SK-N-SH treated with all-trans-retinoic acid at 6 μM for 48 hours (cell line): ENCODE data around the gene RADIL.
"Not testable (repeated sequence)": the region's sequence is repeated elsewhere in the genome, so short reads cannot be mapped to it uniquely, and the experiment has no call there.

Source experiments
- ATAC-seq: fragments of 200-7000 bp; cut with Tn5 transposase; 3 replicates; pipeline ENCODE4 v1.9.1; 2020; ENCODE audit warnings: mild to moderate bottlenecking, moderate library complexity
- ARNTL ChIP-seq: fragments of 450-650 bp; formaldehyde crosslinking; IDR thresholded peaks from 2 replicates; pipeline ENCODE4 v1.5.0; 2020; ENCODE audit warnings: low read depth, mild to moderate bottlenecking, moderate library complexity, borderline replicate concordance
- CREB5 ChIP-seq: fragments of 250-450 bp; sonication (Bioruptor Pico); IDR thresholded peaks from 2 replicates; pipeline ENCODE4 v1.5.1; 2020; ENCODE audit warnings: low read depth, mild to moderate bottlenecking, moderate library complexity
- CSDC2 ChIP-seq: fragments of 250-450 bp; sonication (Bioruptor Pico); IDR thresholded peaks from 2 replicates; pipeline ENCODE4 v1.5.0; 2020; ENCODE audit warnings: mild to moderate bottlenecking, moderate library complexity
- ESRRG ChIP-seq: fragments of 250-450 bp; sonication (Bioruptor Pico); IDR thresholded peaks from 2 replicates; pipeline ENCODE4 v1.6.1; 2021; ENCODE audit warnings: mild to moderate bottlenecking
- GLIS3 ChIP-seq: fragments of 250-450 bp; sonication (Bioruptor Pico); IDR thresholded peaks from 2 replicates; pipeline ENCODE4 v1.5.0; 2020; ENCODE audit warnings: mild to moderate bottlenecking, moderate library complexity
- ISL1 ChIP-seq: fragments of 250-450 bp; sonication (Bioruptor Pico); IDR thresholded peaks from 2 replicates; pipeline ENCODE4 v2.1.2; 2022; ENCODE audit warnings: mild to moderate bottlenecking, moderate library complexity
- OSR1 ChIP-seq: fragments of 250-450 bp; sonication (Bioruptor Pico); IDR thresholded peaks from 2 replicates; pipeline ENCODE4 v1.8.0; 2022; ENCODE audit warnings: moderate library complexity, mild to moderate bottlenecking, inconsistent platforms
- PATZ1 ChIP-seq: fragments of 250-450 bp; sonication (Bioruptor Pico); IDR thresholded peaks from 2 replicates; pipeline ENCODE4 v1.8.0; 2020; ENCODE audit warnings: mild to moderate bottlenecking, moderate library complexity, borderline replicate concordance
- PPARA ChIP-seq: fragments of 250-450 bp; sonication (Bioruptor Pico); IDR thresholded peaks from 2 replicates; pipeline ENCODE4 v1.5.0; 2020; ENCODE audit warnings: mild to moderate bottlenecking, borderline replicate concordance
- RARB ChIP-seq: fragments of 250-450 bp; sonication (Bioruptor Pico); IDR thresholded peaks from 2 replicates; pipeline ENCODE4 v1.8.0; 2021; ENCODE audit warnings: mild to moderate bottlenecking, moderate library complexity
- SNAI2 ChIP-seq: fragments of 250-450 bp; sonication (Bioruptor Pico); IDR thresholded peaks from 2 replicates; pipeline ENCODE4 v1.5.0; 2020; ENCODE audit warnings: mild to moderate bottlenecking, moderate library complexity
- TCF4 ChIP-seq: fragments of 250-450 bp; sonication (Bioruptor Pico); IDR thresholded peaks from 2 replicates; pipeline ENCODE4 v1.8.0; 2021; ENCODE audit warnings: mild to moderate bottlenecking, moderate library complexity, borderline replicate concordance
- ZC3H10 ChIP-seq: fragments of 250-450 bp; sonication (Bioruptor Pico); IDR thresholded peaks from 2 replicates; pipeline ENCODE4 v1.5.1; 2021; ENCODE audit warnings: mild to moderate bottlenecking, moderate library complexity
- ZFP3 ChIP-seq: fragments of 250-450 bp; sonication (Bioruptor Pico); IDR thresholded peaks from 2 replicates; pipeline ENCODE4 v1.5.0; 2020; ENCODE audit warnings: mild to moderate bottlenecking, moderate library complexity
- ZFP30 ChIP-seq: fragments of 450-650 bp; formaldehyde crosslinking; IDR thresholded peaks from 2 replicates; pipeline ENCODE4 v1.5.0; 2022; ENCODE audit warnings: mild to moderate bottlenecking, moderate library complexity
- ZNF565 ChIP-seq: fragments of 450-650 bp; formaldehyde crosslinking; conservative IDR thresholded peaks from 2 replicates; pipeline ENCODE4 v1.5.0; 2020; ENCODE audit warnings: low read depth, mild to moderate bottlenecking, moderate library complexity
- ZNF70 ChIP-seq: fragments of 450-650 bp; formaldehyde crosslinking; IDR thresholded peaks from 2 replicates; pipeline ENCODE4 v1.5.0; 2020; ENCODE audit warnings: mild to moderate bottlenecking, moderate library complexity
- ZNF8 ChIP-seq: fragments of 450-650 bp; formaldehyde crosslinking; IDR thresholded peaks from 2 replicates; pipeline ENCODE4 v1.5.0; 2020; ENCODE audit warnings: mild to moderate bottlenecking, moderate library complexity
- TF ChIP-seq, protein P1 (sequence below): fragments of 250-450 bp; sonication (Bioruptor Pico); IDR thresholded peaks from 2 replicates; pipeline ENCODE4 v1.5.0; 2020; ENCODE audit warnings: mild to moderate bottlenecking, moderate library complexity
- TF ChIP-seq, protein P2 (sequence below): fragments of 250-450 bp; sonication (Bioruptor Pico); IDR thresholded peaks from 2 replicates; pipeline ENCODE4 v1.8.0; 2021; ENCODE audit warnings: low read depth, mild to moderate bottlenecking, moderate library complexity, borderline replicate concordance

The RADIL gene

GRCh38 chr7:4803397-4804241, 79.9 kb downstream of the RADIL start:
- no peak for ATAC-seq
- no peak for TF ChIP-seq RARB (CRISPR knock-in tag)
- TF ChIP-seq OSR1 = no peak
- no peak for TF ChIP-seq ESRRG (CRISPR knock-in tag)
- no peak for TF ChIP-seq ARNTL (CRISPR knock-in tag)
- TF ChIP-seq, protein P1, sequence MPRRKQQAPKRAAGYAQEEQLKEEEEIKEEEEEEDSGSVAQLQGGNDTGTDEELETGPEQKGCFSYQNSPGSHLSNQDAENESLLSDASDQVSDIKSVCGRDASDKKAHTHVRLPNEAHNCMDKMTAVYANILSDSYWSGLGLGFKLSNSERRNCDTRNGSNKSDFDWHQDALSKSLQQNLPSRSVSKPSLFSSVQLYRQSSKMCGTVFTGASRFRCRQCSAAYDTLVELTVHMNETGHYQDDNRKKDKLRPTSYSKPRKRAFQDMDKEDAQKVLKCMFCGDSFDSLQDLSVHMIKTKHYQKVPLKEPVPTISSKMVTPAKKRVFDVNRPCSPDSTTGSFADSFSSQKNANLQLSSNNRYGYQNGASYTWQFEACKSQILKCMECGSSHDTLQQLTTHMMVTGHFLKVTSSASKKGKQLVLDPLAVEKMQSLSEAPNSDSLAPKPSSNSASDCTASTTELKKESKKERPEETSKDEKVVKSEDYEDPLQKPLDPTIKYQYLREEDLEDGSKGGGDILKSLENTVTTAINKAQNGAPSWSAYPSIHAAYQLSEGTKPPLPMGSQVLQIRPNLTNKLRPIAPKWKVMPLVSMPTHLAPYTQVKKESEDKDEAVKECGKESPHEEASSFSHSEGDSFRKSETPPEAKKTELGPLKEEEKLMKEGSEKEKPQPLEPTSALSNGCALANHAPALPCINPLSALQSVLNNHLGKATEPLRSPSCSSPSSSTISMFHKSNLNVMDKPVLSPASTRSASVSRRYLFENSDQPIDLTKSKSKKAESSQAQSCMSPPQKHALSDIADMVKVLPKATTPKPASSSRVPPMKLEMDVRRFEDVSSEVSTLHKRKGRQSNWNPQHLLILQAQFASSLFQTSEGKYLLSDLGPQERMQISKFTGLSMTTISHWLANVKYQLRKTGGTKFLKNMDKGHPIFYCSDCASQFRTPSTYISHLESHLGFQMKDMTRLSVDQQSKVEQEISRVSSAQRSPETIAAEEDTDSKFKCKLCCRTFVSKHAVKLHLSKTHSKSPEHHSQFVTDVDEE = no peak
- no peak for TF ChIP-seq ZFP3
- no peak for TF ChIP-seq ZFP30 (CRISPR knock-in tag)
- TF ChIP-seq TCF4 = no peak
- no peak for TF ChIP-seq GLIS3 (CRISPR knock-in tag)
- TF ChIP-seq, protein P2, sequence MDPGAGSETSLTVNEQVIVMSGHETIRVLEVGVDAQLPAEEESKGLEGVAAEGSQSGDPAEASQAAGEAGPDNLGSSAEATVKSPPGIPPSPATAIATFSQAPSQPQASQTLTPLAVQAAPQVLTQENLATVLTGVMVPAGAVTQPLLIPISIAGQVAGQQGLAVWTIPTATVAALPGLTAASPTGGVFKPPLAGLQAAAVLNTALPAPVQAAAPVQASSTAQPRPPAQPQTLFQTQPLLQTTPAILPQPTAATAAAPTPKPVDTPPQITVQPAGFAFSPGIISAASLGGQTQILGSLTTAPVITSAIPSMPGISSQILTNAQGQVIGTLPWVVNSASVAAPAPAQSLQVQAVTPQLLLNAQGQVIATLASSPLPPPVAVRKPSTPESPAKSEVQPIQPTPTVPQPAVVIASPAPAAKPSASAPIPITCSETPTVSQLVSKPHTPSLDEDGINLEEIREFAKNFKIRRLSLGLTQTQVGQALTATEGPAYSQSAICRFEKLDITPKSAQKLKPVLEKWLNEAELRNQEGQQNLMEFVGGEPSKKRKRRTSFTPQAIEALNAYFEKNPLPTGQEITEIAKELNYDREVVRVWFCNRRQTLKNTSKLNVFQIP (CRISPR knock-in tag) = no peak
- no peak for TF ChIP-seq CREB5 (CRISPR knock-in tag)
- no peak for TF ChIP-seq PATZ1
- TF ChIP-seq SNAI2 (CRISPR knock-in tag) = no peak
- TF ChIP-seq ZC3H10 (CRISPR knock-in tag) = no peak
- no peak for TF ChIP-seq ZNF70 (CRISPR knock-in tag)
- no peak for TF ChIP-seq ISL1 (CRISPR knock-in tag)
- no peak for TF ChIP-seq PPARA (CRISPR knock-in tag)
- no peak for TF ChIP-seq ZNF565 (CRISPR knock-in tag)

- not testable (repeated sequence) for ATAC-seq
Observed at GRCh38 chr7:4802577-4802976, 80.9 kb downstream of the RADIL start.

DNA sequence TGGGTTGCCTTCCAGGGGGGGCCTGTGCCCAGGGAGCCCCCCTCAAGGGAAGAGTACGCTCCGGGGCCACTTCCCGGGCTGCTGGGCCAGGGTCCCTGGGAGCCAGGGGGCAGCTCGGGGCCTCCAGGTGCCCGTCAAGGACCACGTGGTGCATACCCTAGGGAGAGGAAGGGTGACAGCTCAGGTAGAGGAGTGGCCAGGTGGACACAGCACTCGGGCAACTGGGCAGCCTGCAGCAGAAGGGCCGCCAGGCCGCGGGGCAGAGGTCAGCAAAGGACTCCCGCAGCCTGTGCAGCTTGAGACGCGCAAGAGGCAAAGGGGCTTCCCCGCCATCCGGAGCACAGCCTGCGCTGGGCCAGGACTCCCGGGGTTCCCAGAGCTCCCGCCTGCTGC, 81.7 kb downstream of the RADIL start:
- no peak for ATAC-seq
- no peak for TF ChIP-seq TCF4
- TF ChIP-seq ZNF8 = no peak
- no peak for TF ChIP-seq ESRRG (CRISPR knock-in tag)
- TF ChIP-seq, protein P1 = no peak
- no peak for TF ChIP-seq ZFP30 (CRISPR knock-in tag)
- TF ChIP-seq PPARA (CRISPR knock-in tag) = no peak
- TF ChIP-seq GLIS3 (CRISPR knock-in tag) = no peak
- TF ChIP-seq, protein P2 (CRISPR knock-in tag) = no peak
- no peak for TF ChIP-seq CSDC2 (CRISPR knock-in tag)
- TF ChIP-seq PATZ1 = no peak
- no peak for TF ChIP-seq ZFP3
- no peak for TF ChIP-seq ZC3H10 (CRISPR knock-in tag)
- no peak for TF ChIP-seq ZNF70 (CRISPR knock-in tag)
- TF ChIP-seq ISL1 (CRISPR knock-in tag) = no peak
- TF ChIP-seq ZNF565 (CRISPR knock-in tag) = no peak
